ENCODE data around the gene RFT1. TPM values are rescaled to one million over a fixed set of nuclear protein-coding genes. Genes with fewer than 3 reads are reported as not detected.

Gene RFT1
- total RNA-seq, 1 experiment from 2014 or later, result 33.6 TPM

DNA sequence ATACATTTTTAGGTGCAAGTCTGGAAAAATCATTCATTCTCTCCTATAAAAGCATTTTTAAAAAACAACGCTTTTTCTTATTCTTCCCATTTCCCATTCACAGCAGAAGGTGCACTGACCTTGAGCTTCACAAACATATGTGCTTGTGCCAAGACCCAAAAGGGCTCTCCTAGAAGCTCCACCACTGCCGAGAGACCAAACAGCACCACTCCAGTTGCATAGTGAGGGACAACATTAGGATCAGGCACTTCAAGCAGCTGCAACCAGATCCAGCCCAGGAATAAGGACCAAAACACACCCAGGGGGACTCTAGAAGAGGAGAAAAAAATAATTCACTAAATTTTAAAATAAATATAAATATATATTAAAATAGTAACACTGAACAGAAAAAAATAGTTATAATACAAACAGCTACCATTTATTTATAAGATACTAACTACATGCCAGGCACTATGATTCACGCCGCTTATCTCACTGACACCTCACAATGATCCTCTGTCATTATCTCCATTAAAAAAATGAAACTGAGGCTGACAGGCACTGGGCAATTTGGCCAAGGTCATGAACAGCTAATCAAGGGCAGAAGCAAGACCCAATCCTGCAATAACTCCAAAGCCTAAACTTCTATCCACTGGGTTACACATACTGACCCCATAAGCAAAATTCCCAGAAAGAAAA is 7.8 kb downstream of the RFT1 start:
- H3K9me2 ChIP-seq (ENCODE audit: insufficient read depth), result no peaks in the 10 kb centered on the region
- H3K9me3 ChIP-seq (ENCODE audit: control insufficient read depth in 1 of 2, insufficient read depth in 1 of 2, low read depth in 1 of 2, low read length in 2 of 2), result no peaks in the 10 kb centered on the region
- no peak for DNase-seq (ENCODE audit: low read depth, low spot score)
- intact Hi-C loops (cut with micrococcal nuclease), result no loop called here
- H3K9ac ChIP-seq (ENCODE audit: low read length), result no peak overlapping the region
- no peak overlapping the region for H2AFZ ChIP-seq (ENCODE audit: low read depth, low read length, poor library complexity, severe bottlenecking)
- ChIA-PET RAD21 (ENCODE audit: low non-redundant PET in 1 of 2, low total read pairs in 2 of 2, uncharacterized antibody in 2 of 2, unreplicated experiment in 2 of 2) (no interaction called here), POLR2A (no interaction called here), CTCF (interaction anchor here (1.6 kb wide), 1 partner anchor 12 kb away, joined by 5 read pairs; no protein-coding TSS in a partner anchor)
- H3K79me2 ChIP-seq (ENCODE audit: insufficient read depth, low read length), result no peaks in the 10 kb centered on the region
- no peaks in the 10 kb centered on the region for H3K27me3 ChIP-seq (ENCODE audit: insufficient read depth, low read length)
- peaks cover 41 to 52% of the 10 kb centered on the region in 2 experiments for H3K36me3 ChIP-seq (ENCODE audit: control insufficient read depth in 1 of 2, insufficient read depth in 2 of 2, low read length in 2 of 2)
- H3K27ac ChIP-seq (ENCODE audit: low read depth, low read length), result no peak overlapping the region
- no TSS peak for BruUV-seq (replicated peaks)
- TF ChIP-seq, protein P1, sequence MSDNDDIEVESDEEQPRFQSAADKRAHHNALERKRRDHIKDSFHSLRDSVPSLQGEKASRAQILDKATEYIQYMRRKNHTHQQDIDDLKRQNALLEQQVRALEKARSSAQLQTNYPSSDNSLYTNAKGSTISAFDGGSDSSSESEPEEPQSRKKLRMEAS (IDR thresholded peaks at IDR 0.05), result no peak
- TF ChIP-seq SRF (IDR thresholded peaks at IDR 0.05; ENCODE audit: low read depth), result no peak
- no peak for TF ChIP-seq YY1 (IDR thresholded peaks at IDR 0.05; ENCODE audit: extremely low read depth, insufficient replicate concordance, low read depth, low read length)
- no peak for TF ChIP-seq EZH2 (IDR thresholded peaks at IDR 0.05)
- TF ChIP-seq FOSL1 (IDR thresholded peaks at IDR 0.05; ENCODE audit: low read depth), result no peak
- TF ChIP-seq CTCF (IDR thresholded peaks at IDR 0.05 in 2 of 3, conservative IDR thresholded peaks at IDR 0.05 in 1 of 3; ENCODE audit: borderline replicate concordance in 1 of 3, insufficient read depth in 1 of 3, low read depth in 2 of 3, low read length in 2 of 3), result no peak
- no peak for TF ChIP-seq SIN3A (IDR thresholded peaks at IDR 0.05; ENCODE audit: low read depth)
- TF ChIP-seq POLR2A (IDR thresholded peaks at IDR 0.05; ENCODE audit: borderline replicate concordance, extremely low read depth, insufficient read depth, insufficient read length), result no peak
- no peak for TF ChIP-seq EGR1 (IDR thresholded peaks at IDR 0.05; ENCODE audit: low read depth)
- TF ChIP-seq CBX3 (IDR thresholded peaks at IDR 0.05; ENCODE audit: low read depth), result no peak
- no peak for ATAC-seq
- H3K4me3 ChIP-seq (replicated peaks in 1 of 2; ENCODE audit: low read depth in 1 of 2, low read length in 2 of 2), result no peak overlapping the region
- no peaks in the 10 kb centered on the region for H4K20me1 ChIP-seq (ENCODE audit: insufficient read depth)
- H3K4me1 ChIP-seq (ENCODE audit: control insufficient read depth in 1 of 2, insufficient read depth in 2 of 2, low read length in 2 of 2), result no peaks in the 10 kb centered on the region
- H3K4me2 ChIP-seq (ENCODE audit: low read length), result no peak overlapping the region
